ENCODE data around the gene ZC3HAV1.
"Not testable (repeated sequence)": the region's sequence is repeated elsewhere in the genome, so short reads cannot be mapped to it uniquely, and the experiment has no call there.

ZC3HAV1 gene

GRCh38 chr7:139047970-139048369, 61.5 kb downstream of the ZC3HAV1 start:
- DNase-seq: no peak

- no peak for DNase-seq
These were observed 63.4 kb downstream of the ZC3HAV1 start for GRCh38 chr7:139046143-139046542.

DNA sequence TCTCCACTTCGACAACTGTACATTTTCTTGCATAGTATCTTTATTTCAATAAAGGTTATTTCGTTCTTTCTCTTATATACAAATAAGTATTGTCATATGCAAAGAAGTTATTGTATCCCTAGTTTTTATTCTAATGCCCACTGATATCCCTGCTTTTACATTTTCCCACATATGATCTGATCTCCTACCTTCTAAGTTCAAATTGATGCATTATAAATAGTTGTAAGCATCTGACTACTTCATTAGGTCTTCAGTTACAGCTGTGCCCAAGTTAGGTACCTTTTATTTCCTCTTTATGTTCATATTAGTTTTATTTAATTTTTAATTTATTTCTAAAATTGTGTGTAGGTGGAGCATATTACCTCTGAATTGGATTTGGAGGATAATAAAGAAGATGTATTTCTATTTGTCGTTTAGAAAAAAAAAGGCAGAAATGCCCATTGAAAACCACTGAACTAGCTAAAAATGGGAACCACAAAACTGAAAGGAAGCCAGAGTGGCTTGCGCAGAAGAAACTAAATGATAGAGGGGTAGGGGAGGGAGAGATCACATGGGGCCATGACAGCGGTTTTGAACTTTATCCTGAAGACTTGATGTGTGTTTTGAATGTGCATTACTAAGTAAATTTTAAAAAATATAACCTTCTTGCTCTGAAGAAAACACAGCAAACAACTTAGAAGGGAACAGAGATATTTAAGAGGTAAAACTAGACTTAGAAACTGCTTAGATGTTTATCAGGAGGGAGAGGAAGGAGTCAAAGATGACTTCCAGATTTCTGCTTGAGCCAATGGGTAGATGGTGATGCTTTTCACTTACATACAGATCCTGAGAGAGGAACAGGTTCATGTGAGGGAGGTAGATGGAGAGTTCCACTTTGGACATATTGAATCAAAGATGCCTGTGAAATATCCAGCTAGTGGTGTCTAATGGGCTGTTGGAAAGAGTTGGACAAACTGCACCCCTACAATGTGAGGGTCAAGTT, 64.4 kb downstream of the ZC3HAV1 start:
- peak; percentile 70 to 90 for DNase-seq

DNA sequence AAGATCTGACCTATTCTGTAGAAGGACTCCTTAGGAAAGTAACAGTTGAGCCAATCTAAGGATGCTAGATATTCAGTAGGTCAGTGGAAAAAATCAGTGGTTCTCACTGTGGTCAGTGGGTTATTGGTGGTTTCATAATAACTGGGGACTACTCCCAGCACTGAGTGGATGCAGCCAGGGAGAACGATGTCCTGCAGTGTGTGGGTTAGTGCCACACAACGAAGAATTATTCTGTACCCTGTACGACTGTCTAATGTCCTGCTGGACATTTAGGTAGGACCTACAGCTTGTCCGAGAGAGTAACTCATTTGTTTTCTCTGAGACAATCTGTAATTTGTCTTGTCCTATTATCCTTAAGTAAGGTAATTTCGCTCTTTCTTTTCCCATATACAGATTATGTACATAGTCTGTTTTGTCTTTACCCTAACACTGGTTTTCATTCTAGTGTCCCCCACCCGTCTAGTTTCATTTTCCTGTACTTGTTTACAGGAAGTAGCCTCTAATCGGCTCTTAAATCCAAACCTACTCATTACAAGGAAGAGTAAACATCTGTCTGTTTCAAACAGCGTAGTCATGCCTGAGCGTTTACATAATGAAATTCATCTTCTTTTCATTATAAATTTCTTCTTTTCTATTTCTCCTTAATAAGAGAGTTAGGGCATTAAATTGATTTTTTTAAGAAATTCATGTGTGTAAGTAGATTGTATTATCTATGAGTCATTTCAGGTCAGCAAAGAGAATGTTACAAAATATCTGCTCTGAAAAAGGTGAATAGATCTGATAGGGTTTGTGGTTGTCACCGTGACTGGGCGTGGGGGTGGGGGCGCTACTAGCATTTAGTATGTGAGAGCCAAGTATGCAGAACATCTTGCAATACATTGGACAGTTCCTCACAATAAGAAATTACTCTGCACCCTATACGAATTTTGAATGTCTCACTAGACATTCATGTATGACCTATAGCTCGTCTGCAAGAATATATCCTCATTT, 65.4 kb downstream of the ZC3HAV1 start:
- DNase-seq: no peak

GRCh38 chr7:139041378-139042085, 68.0 kb downstream of the ZC3HAV1 start:
- peak in 1 of 2 experiments; percentile 20 for DNase-seq

GRCh38 chr7:139038691-139039090, 70.8 kb downstream of the ZC3HAV1 start:
- no peak for DNase-seq

- no peak for DNase-seq
These were observed 72.6 kb downstream of the ZC3HAV1 start for GRCh38 chr7:139036901-139037300.

DNA sequence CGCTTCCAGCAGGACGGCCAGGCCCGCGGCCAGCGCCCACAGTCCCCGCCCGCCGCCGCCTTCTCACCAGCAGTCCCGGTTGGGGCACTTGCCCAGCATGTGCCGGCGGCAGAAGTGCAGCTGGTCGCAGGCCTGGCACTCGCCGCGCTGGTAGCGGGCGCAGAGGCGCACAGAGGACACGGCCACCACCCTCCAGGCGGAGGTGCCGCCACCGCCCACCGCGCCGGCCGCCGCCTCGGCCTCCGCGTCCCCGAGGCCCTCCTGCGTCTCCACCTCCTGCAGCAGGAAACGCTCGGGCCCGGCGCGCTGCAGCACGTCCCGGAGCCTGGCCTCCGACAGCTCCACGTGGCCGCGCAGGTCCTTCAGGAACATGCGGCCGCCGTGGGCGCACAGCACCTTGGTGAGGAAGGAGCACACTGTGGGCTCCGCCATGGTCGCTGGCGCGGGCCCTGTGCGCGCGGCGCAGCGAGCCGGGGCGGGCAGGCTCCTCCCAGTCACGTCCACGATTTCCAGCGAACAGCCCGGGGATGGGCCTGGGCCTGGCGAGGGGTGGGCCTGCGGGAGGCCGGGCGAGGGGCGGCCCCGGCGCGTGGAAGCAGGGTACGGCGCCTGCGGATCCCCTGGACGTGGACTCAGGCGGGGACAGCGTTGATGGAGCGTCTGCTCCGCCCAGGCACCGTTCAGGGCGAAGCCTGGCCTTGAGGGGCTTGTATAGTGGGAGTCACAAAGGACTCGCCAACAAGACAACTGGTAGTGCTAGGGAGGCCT, 73.8 kb downstream of the ZC3HAV1 start, which contains the start of gene ZC3HAV1L:
Gene ZC3HAV1L, minus strand, starts transcription at position 457 of the 768 bp plus-strand sequence. Its CDS starts 25 bp downstream, at position 432.
- DNase-seq: peak; percentile 67 to 75

- DNase-seq: peak; percentile 44 to 60
These were observed 74.5 kb downstream of the ZC3HAV1 start for GRCh38 chr7:139034855-139035585.

DNA sequence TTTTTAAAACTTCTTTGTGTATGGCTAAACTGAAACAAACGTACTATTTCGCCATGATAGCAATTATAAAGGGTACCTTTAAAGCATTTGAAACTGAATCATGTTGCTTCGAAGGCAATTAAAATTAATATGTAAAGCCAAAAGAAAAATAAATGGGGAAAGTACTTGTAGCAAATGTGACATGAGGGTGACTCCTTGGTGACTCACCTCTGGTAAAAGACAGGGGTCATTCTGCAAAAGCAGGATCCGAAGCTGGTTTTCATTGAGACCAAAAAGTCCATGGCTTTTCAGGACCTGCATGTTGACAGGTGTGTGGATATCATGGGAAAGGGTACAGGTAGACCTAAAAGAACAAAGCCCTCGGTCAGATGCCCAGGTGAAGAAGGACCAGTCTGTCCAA, 75.2 kb downstream of the ZC3HAV1 start:
- DNase-seq: no peak

- DNase-seq: no peak
These were observed 76.0 kb downstream of the ZC3HAV1 start for GRCh38 chr7:139033346-139034114.

DNA sequence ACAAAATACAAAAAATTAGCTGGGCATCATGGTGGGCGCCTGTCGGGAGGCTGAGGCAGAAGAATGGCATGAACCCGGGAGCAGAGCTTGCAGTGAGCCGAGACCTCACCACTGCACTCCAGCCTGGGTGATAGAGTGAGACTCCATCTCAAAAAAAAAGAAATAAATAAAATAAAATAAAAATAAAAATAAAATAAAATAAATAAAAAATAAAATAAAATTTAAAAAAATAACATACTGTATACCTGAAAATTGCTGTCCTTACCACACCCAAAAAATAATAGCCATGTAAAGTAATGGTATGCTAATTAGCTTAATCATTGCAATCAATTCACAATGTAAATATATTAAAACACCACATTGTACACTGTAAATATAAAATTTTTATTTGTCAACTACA, 77.0 kb downstream of the ZC3HAV1 start:
- no peak for DNase-seq

GRCh38 chr7:139029353-139029752, 80.2 kb downstream of the ZC3HAV1 start:
- DNase-seq: no peak

DNA sequence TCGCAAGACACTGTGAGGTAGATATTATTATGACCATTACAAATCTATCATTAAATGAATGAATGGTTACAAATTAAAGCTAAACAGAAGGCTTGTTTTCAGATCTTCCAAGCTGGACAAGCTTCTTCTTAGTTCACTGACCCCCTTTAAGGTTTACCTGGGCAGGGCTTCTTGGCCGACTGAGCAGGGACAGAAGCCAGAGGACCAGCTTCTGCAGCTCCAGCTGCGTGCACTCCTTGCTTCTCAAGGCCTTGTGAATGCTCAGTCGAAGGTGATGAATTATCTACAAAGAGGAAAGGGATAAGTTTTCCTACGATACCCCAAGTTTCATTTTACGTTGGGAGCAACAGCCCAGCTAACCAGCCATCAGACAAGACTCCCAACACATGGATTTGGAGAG, 83.0 kb downstream of the ZC3HAV1 start:
- DNase-seq: no peak

DNA sequence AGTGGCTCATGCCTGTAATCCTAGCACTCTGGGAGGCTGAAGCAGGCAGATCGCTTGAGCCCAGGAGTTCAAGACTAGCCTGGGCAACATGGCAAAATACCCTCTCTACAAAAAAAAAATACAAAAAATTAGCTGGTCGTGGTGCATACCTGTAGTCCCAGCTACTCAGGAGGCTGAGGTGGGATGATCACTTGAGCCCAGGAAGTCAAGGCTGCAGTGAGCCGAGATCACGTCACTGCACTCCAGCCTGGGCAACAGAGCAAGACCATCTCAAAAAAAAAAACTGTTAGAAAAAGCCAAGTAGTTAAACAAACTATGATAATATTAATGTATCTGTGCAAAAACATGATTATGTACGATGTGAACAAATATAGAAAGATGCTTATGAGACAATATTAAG, 83.7 kb downstream of the ZC3HAV1 start:
- not testable (repeated sequence) for DNase-seq

- DNase-seq: no peak
These were observed 86.4 kb downstream of the ZC3HAV1 start for GRCh38 chr7:139023076-139023475.

DNA sequence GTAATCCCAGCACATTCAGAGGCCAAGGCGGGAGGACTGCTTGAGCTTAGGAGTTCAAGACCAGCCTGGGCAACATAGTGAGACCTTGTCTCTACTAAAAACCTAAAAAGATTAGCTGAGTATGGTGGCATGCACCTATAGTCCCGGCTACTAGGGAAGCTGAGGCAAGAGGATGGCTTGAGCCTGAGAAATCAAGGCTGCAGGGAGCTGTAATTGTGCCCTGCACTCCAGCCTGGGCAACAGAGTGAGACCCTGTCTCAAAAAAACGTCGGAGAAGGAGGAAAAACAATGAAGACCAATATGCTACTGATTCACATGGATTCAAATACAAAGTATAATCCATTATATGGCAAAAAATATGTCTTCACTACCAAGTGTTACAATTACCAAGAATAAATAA, 87.2 kb downstream of the ZC3HAV1 start:
- no peak for DNase-seq

- no peak for DNase-seq
These were observed 90.6 kb downstream of the ZC3HAV1 start for GRCh38 chr7:139018910-139019309.

DNA sequence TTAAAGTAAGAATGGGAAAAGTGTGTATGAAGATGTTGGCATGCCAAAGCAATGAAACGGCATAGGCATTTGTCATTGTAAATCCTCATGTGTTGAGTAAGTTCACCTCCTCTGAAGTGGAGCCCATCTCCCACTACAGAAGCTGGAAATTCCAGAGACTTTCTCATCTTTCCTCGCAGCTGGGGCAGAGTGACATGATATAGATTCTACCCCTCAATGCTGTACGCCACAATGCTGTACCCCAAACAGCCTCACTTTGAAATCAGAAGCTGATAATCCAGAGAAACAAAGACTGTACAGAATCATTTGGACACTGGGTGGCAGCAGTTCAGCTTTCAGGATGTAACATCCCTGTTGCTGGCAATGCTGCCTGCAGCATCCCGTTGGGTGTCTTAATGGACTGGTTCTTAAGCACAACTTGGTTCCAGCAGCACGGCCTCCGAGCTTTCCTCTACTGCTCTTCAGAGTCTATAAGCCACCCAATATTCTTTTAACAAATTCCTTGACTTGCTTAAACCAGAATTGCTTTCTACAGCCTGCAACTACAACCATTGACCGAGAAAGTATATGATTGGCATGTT, 92.5 kb downstream of the ZC3HAV1 start:
- DNase-seq: peak; percentile 85 to 86

DNA sequence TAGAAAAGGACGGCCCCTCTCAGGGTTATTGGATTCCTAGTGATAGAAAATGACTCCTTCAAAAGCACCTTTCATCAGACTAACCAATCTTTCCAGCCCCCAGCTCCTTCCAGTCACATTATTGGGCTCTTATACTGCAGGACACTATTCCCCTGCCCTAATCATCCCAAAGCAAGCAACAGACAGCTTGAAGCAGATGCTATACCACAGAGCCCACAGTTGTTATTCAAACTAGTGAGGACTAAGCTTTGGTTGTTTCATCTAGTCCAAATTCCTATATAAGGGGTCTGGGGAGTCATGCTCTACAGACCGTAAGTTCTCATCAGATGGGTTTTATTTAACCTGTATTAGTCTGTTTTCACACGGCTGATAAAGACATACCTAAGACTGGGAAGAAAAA, 98.1 kb downstream of the ZC3HAV1 start:
- DNase-seq: no peak
